ENCODE data around the gene ASCL2. TPM values are rescaled to one million over a fixed set of nuclear protein-coding genes. Genes with fewer than 3 reads are reported as not detected.

Gene ASCL2
- total RNA-seq, 1 donor from 2014 or later = 0.80 TPM

GRCh38 chr11:2266586-2267305 lies 3.6 kb downstream of the ASCL2 start:
- intact Hi-C loops (cut with DNase I) = no loop called here
- DNase-seq (ENCODE audit: low spot score) = peak; percentile 44
- ATAC-seq = no peak

- DNase-seq (ENCODE audit: low spot score) = peak; percentile 41
- intact Hi-C loops (cut with DNase I) = no loop called here
- ATAC-seq = no peak
These were observed 4.4 kb downstream of the ASCL2 start for GRCh38 chr11:2265854-2266585.

GRCh38 chr11:2265396-2265795 lies 5.0 kb downstream of the ASCL2 start:
- ATAC-seq = no peak
- intact Hi-C loops (cut with DNase I) = no loop called here
- DNase-seq (ENCODE audit: low spot score) = peak; percentile 54

DNA sequence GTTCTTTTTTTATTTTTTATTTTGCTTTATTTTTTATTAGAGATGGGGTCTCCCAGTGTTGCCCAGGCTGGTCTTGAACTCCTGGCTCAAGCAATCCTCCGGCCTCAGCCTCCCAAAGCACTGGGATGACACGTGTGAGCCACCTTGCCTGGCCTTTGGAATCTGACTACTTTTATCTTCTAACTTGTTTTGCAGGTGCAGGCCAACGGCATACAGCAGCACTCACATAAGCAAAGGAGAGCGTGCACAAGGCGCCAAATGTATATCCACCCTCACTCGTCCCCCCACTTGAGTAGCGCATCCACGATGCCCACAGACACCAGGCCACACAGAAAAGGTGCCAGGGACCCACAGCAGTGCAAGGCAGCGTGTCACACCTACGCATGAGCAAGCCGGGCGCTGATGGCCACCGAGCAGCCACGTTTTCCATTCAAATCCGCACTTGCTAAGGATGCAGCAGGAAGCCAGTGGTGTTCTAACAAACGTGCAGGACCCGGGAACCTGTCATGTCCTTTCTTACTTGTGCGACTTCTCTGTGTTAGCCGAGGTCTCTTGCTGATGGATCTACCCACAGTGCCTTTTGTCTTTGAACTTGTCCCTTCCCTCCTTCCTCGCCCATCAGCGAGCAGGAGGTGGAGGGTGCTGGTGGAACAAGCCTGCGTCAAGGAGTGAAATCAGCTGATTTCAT lies 5.9 kb downstream of the ASCL2 start:
- intact Hi-C loops (cut with DNase I) = no loop called here
- no peak for ATAC-seq
- DNase-seq (ENCODE audit: low spot score) = peak; percentile 36

GRCh38 chr11:2263724-2264360 lies 6.5 kb downstream of the ASCL2 start:
- no peak for ATAC-seq
- intact Hi-C loops (cut with DNase I) = no loop called here
- DNase-seq (ENCODE audit: low spot score) = peak; percentile 41

DNA sequence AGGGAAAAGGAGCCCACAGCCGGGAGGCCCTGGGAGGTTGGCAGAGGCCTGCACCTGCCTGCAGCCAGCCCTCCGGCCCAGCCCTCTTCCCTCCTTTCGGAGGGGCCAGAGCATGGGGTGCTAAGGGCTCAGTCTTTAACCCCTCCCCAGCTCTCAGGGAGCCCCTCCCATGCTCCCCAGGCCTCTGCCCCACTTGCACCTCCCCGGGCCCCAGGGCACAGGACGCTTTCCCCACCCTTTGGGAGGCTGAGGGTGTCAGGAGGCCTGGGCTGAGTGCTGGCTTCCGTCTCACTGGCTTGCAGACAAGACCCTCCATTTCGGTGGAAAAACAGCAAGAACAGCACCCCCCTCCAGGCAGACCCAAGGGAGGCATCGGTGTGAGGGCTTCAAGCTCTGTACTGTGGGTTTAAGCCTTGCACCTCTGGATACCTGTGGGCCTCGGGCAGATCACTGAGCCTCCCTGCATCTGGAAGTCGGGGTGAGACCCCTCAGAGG lies 7.3 kb downstream of the ASCL2 start:
- peak; percentile 41 for DNase-seq (ENCODE audit: low spot score)
- intact Hi-C loops (cut with DNase I) = no loop called here
- ATAC-seq = no peak

GRCh38 chr11:2262301-2263070 lies 7.9 kb downstream of the ASCL2 start:
- ATAC-seq (no peak), DNase-seq (ENCODE audit: low spot score) (no peak)
- intact Hi-C loops (cut with DNase I) = no loop called here

GRCh38 chr11:2261436-2262230 lies 8.8 kb downstream of the ASCL2 start:
- DNase-seq (ENCODE audit: low spot score) (peak; percentile 38), ATAC-seq (no peak)
- intact Hi-C loops (cut with DNase I) = no loop called here

DNA sequence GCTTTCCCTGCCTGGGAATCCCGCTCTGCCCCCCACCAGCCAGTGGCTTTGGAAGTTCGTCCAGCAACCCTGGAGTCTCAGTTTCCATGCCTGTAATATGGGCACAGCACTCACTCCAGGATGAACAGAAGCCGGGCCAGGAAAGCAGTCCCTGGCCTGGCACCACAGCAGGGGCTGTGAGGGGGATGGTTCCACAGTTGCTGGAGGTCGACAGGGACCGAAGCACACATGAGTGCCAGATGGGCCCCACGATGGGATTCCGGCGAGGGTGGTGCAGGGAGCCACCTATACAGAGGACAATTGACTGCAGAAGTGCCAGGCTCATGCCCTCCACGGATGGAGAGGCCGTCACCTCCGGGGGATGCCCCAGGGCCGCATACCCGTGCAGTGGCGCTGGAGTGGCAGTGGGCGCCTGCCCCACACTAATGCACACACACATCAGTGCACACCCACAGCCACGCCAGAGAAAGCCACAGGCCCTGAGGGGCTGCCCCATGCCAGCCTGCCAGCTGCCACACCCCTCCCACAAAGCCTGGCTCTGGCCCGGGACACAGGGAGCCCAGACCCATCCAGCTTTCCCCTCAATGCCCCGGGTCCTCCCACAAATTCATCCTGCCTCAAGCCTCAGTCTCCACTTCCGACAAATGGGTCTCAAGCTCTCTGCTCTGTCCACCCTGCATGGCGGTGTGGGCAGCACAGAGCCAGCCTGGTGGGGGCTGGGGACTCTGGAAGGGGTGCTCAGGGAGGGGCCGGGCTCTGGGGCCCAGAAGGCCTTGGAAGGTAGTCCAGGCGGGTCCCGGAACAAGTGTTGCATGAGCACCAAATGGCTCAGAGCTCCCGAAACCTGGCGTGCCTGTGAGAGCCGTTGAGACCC lies 9.7 kb downstream of the ASCL2 start:
- ATAC-seq (peak; percentile 11), DNase-seq (ENCODE audit: low spot score) (peak; percentile 41)
- intact Hi-C loops (cut with DNase I) = no loop called here

GRCh38 chr11:2259897-2260451 lies 10.4 kb downstream of the ASCL2 start:
- DNase-seq (ENCODE audit: low spot score) = peak; percentile 36
- intact Hi-C loops (cut with DNase I) = no loop called here
- no peak for ATAC-seq

DNA sequence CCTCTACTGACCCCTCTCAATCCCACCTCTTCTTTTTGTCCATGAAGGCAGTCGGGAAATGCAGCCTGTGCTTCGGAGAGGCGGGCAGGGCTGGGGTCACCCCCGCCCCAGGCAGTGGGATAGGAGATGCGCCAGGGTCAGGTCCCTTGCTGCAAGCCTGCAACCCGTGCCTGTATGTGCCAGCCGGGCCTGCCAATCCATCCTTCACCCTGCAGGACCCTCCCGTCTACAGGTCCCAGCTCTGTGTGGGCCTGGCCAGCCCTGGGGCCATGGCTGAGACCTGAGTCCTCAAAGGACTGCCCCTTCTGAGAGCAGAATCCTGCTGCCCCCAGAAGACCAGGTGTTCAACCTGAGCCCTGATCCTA lies 10.9 kb downstream of the ASCL2 start:
- DNase-seq (ENCODE audit: low spot score) = peak; percentile 39
- intact Hi-C loops (cut with DNase I) = no loop called here
- no peak for ATAC-seq

GRCh38 chr11:2258501-2259465 lies 11.6 kb downstream of the ASCL2 start:
- DNase-seq (ENCODE audit: low spot score) (peak; percentile 48), ATAC-seq (no peak)
- intact Hi-C loops (cut with DNase I) = no loop called here

- intact Hi-C loops (cut with DNase I) = no loop called here
- no peak for ATAC-seq
- DNase-seq (ENCODE audit: low spot score) = peak; percentile 33
These were observed 13.3 kb downstream of the ASCL2 start for GRCh38 chr11:2256951-2257700.

DNA sequence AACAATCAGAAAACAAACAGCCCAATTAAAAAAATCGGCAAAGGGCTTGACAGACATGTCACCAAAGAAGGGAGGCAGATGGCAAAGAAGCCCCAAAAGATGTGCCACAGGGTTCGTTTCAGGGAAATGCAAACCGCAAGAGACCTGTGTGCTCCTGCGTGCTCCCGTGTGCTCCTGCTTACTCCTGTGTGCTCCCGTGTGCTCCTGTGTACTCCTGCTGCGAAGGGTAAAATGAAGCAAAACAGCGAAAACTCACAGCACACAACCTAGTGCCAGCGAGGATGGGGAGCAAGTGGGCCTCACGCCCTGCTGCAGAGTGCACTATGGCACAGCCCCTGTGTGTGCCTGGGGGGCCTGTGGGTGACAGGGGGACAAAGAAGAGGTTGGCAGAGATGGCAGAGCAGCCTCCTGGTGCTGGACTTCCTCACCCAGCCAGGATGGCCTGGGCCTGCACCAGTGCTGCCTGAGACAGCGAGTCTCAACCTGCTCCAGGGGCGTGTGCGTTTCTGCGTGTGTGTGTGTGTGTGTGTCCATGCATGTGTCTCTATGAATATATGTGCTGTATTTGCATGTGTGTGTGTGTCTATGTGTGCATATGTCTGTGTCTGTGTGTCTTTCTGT lies 14.0 kb downstream of the ASCL2 start:
- ATAC-seq (no peak), DNase-seq (ENCODE audit: low spot score) (peak; percentile 32)

DNA sequence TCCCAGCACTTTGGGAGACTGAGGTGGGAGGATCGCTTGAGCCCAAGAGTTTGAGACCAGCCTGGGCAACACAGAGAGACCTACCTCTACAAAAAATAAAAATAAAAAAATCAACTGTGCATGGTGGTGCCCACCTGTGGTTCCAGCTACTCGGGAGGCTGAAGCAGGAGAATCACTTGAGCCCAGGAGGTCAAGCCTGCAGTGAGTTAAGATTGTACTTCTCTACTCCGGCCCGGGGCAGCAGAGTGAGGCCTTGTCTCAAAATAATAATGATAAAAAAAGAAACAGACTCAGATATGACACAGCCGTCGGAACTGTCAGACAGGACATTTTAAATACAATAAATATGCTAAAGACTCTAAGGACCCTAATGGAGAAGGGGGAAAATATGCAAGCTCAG lies 18.4 kb downstream of the ASCL2 start:
- intact Hi-C loops (cut with DNase I) = no loop called here
- DNase-seq (ENCODE audit: low spot score) (no peak), ATAC-seq (no peak)

More for the DNA sequence above, 14.0 kb downstream of the ASCL2 start:
- intact Hi-C loops (cut with DNase I) = no loop called here
